ENCODE measurements around the gene HOXC13.

DNA sequence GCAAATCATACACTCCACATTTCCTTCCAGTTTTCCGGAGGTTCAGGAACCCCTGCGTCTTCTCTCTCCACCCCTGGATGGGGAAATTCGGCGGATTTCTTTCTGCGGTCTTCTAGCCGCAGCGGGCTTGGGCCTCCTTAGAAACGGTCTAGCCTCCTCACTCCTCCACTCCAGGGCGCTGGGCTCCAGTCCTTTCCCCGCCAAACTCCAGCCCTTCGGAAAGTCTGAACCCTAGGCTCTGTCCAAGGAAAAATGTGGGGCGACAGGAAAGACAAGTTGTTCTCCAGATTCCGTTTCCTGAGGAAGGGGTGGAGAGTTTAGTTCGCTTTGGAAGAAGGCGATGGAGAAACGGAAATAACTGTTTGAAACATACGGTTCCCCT, 44.9 kb downstream of the HOXC13 start:
- TF ChIP-seq, protein P1, sequence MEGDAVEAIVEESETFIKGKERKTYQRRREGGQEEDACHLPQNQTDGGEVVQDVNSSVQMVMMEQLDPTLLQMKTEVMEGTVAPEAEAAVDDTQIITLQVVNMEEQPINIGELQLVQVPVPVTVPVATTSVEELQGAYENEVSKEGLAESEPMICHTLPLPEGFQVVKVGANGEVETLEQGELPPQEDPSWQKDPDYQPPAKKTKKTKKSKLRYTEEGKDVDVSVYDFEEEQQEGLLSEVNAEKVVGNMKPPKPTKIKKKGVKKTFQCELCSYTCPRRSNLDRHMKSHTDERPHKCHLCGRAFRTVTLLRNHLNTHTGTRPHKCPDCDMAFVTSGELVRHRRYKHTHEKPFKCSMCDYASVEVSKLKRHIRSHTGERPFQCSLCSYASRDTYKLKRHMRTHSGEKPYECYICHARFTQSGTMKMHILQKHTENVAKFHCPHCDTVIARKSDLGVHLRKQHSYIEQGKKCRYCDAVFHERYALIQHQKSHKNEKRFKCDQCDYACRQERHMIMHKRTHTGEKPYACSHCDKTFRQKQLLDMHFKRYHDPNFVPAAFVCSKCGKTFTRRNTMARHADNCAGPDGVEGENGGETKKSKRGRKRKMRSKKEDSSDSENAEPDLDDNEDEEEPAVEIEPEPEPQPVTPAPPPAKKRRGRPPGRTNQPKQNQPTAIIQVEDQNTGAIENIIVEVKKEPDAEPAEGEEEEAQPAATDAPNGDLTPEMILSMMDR (conservative IDR thresholded peaks at IDR 0.05; ENCODE audit: low read length) = no peak
- no peak for TF ChIP-seq EZH2phosphoT487 (IDR thresholded peaks at IDR 0.05; ENCODE audit: borderline replicate concordance, low read depth, low read length)
